Naive thymus-derived CD4-positive, alpha-beta T cell (primary cell): ENCODE results near the gene MAT2B. TPM values are rescaled to one million over a fixed set of nuclear protein-coding genes. Genes with fewer than 3 reads are reported as not detected.
A peak's percentile ranks its signal among the peaks of the same experiment; 100 is the strongest.

Source experiments
- ATAC-seq: fragments of 150-1000 bp; cut with Tn5 transposase; 2 replicates; pipeline ENCODE4 v1.10.0; 2021; ENCODE audit warnings: mild to moderate bottlenecking, moderate library complexity
- CTCF ChIA-PET: fragments of 350-600 bp; sonication (Branson Sonifier 250); formaldehyde crosslinking; loops from one replicate; lab custom pipeline; 2021; ENCODE audit warnings: antibody characterized with exemption; lab: Charles Lee
- POLR2A ChIA-PET: fragments of 350-600 bp; sonication (Branson Sonifier 250); formaldehyde crosslinking; loops from one replicate; lab custom pipeline; 2021; ENCODE audit warnings: antibody characterized with exemption, inconsistent platforms; lab: Charles Lee
- DNase-seq, 9 donors: peaks; one replicate each; pipeline versions ENCODE4 v3.0.0 to v3.0.0-alpha.2; 2020 to 2022; ENCODE audit warnings: mixed read lengths in 1 of 9
- H3K27ac ChIP-seq: one replicate; pipeline ENCODE4 v1.7.0; 2013; ENCODE audit warnings: mild to moderate bottlenecking, low read depth, low read length, moderate library complexity
- H3K27me3 ChIP-seq, 2 donors: one replicate each; pipeline ENCODE4 v1.7.0; 2013; ENCODE audit warnings: low read length in 2 of 2, mild to moderate bottlenecking in 2 of 2, moderate library complexity in 2 of 2; ENCODE audit not compliant: control insufficient read depth in 2 of 2, insufficient read depth in 2 of 2
- H3K36me3 ChIP-seq, 3 experiments: 1 replicate in 2 of 3; 2 replicates in 1 of 3; pipeline ENCODE4 v1.7.0; 2013; ENCODE audit warnings: low read length in 3 of 3, mild to moderate bottlenecking in 3 of 3, moderate library complexity in 1 of 3; ENCODE audit not compliant: insufficient read depth in 3 of 3, control insufficient read depth in 2 of 3
- H3K4me1 ChIP-seq, 2 donors: one replicate each; pipeline ENCODE4 v1.7.0; 2013; ENCODE audit warnings: low read length in 2 of 2, mild to moderate bottlenecking in 2 of 2, moderate library complexity in 1 of 2; ENCODE audit not compliant: control insufficient read depth in 2 of 2, insufficient read depth in 2 of 2
- H3K4me3 ChIP-seq: 2 replicates; pipeline ENCODE4 v1.7.0; 2013; ENCODE audit warnings: mild to moderate bottlenecking, low read length
- H3K9me3 ChIP-seq, 3 experiments: 1 replicate in 2 of 3; 2 replicates in 1 of 3; pipeline ENCODE4 v1.7.0; 2013; ENCODE audit warnings: low read length in 3 of 3; ENCODE audit not compliant: control insufficient read depth in 2 of 3
- H3K27ac Mint-ChIP-seq, 9 donors: one replicate each; pipeline ENCODE4 v1.8.0; 2020 to 2022; ENCODE audit warnings: mixed read lengths in 9 of 9, mild to moderate bottlenecking in 8 of 9, moderate library complexity in 5 of 9, inconsistent platforms in 2 of 9
- H3K27me3 Mint-ChIP-seq, 5 donors: one replicate each; pipeline ENCODE4 v1.8.0; 2021 to 2022; ENCODE audit warnings: mixed read lengths in 5 of 5, mild to moderate bottlenecking in 1 of 5
- H3K36me3 Mint-ChIP-seq, 5 donors: one replicate each; pipeline ENCODE4 v1.8.0; 2020 to 2022; ENCODE audit warnings: mixed read lengths in 5 of 5, mild to moderate bottlenecking in 3 of 5, inconsistent platforms in 1 of 5
- H3K4me1 Mint-ChIP-seq, 7 donors: one replicate each; pipeline ENCODE4 v1.8.0; 2020 to 2022; ENCODE audit warnings: mixed read lengths in 7 of 7, mild to moderate bottlenecking in 3 of 7, inconsistent platforms in 1 of 7
- H3K4me3 Mint-ChIP-seq, 10 donors: one replicate each; pipeline ENCODE4 v1.8.0; 2020 to 2022; ENCODE audit warnings: mild to moderate bottlenecking in 10 of 10, mixed read lengths in 10 of 10, moderate library complexity in 6 of 10, inconsistent platforms in 2 of 10
- H3K9me3 Mint-ChIP-seq, 11 donors: one replicate each; pipeline ENCODE4 v1.8.0; 2020 to 2022; ENCODE audit warnings: mixed read lengths in 11 of 11, mild to moderate bottlenecking in 4 of 11, inconsistent platforms in 1 of 11, moderate library complexity in 1 of 11
- intact Hi-C, 2 donors: fragments of 100-400 bp; cut with micrococcal nuclease; formaldehyde crosslinking; loops; one replicate each; pipeline ENCODE4 v1.15.1; 2023
- polyA plus RNA-seq, 2 donors: library from polyadenylated mRNA; unstranded; fragments of 300-500 nt; fragmentation: Illumina TruSeq; gene quantifications; one replicate each; pipeline ENCODE4 v1.2.3, GENCODE V29; 2021
- total RNA-seq, 6 experiments: library from RNA in 5 of 6; stranded (reverse) in 5 of 6; gene quantifications; 1 replicate in 5 of 6; 2 replicates in 1 of 6; pipeline ENCODE4 v1.2.3 and lab custom pipeline; 2021 to 2026

MAT2B gene
- total and polyA plus RNA-seq, 7 experiments from 2014 or later, result 47.7 to 322 (median 126) TPM

- peaks cover under 1% of the 10 kb centered on the region in 2 donors for H3K4me1 ChIP-seq
- ChIA-PET POLR2A (interaction anchor here (1.0 kb wide), 1 partner anchor 38 kb away, joined by 5 read pairs; the partner anchor contains the start of gene NUDCD2), CTCF (no interaction called here)
- H3K27ac ChIP-seq, result no peak overlapping the region
- intact Hi-C loops, result no loop called here
- peaks cover 0 to 3% (median under 1%) of the 10 kb centered on the region in 7 donors for H3K4me1 Mint-ChIP-seq
- H3K9me3 ChIP-seq, result no peaks in the 10 kb centered on the region
- peaks cover 0 to 5% (median 0%) of the 10 kb centered on the region in 5 donors for H3K36me3 Mint-ChIP-seq
- H3K27me3 Mint-ChIP-seq, result no peaks in the 10 kb centered on the region
- H3K9me3 Mint-ChIP-seq, result no peaks in the 10 kb centered on the region
- no peak overlapping the region for H3K4me3 Mint-ChIP-seq
- DNase-seq (no peak), ATAC-seq (no peak)
- no peaks in the 10 kb centered on the region for H3K27me3 ChIP-seq
- H3K4me3 ChIP-seq, result no peak overlapping the region
- peak overlapping the region in 1 of 9 donors; percentile 51 for H3K27ac Mint-ChIP-seq
- no peaks in the 10 kb centered on the region for H3K36me3 ChIP-seq
These were observed 8.1 kb upstream of the MAT2B start for GRCh38 chr5:163497315-163497714.

- peaks cover 5 to 6% of the 10 kb centered on the region in 2 donors for H3K4me1 ChIP-seq
- no peak overlapping the region for H3K27ac ChIP-seq
- Mint-ChIP-seq H3K9me3 (no peaks in the 10 kb centered on the region), H3K36me3 (peaks cover 0 to 4% (median 0%) of the 10 kb centered on the region in 5 donors), H3K4me3 (no peak overlapping the region), H3K27ac (no peak overlapping the region), H3K4me1 (peaks cover 4 to 15% (median 10%) of the 10 kb centered on the region in 7 donors), H3K27me3 (no peaks in the 10 kb centered on the region)
- no peaks in the 10 kb centered on the region for H3K9me3 ChIP-seq
- ChIA-PET CTCF (interaction anchor here (0.6 to 1.5 kb wide), 3 partner anchors 10 to 50 kb away, joined by 3 to 5 read pairs (median 4); no protein-coding TSS in a partner anchor), POLR2A (interaction anchor here (0.6 to 2.1 kb wide), 2 partner anchors 31 to 38 kb away, joined by 3 to 9 read pairs; partner anchors contain the start of genes HMMR and NUDCD2)
- no peaks in the 10 kb centered on the region for H3K27me3 ChIP-seq
- ATAC-seq, result no peak
- no peak overlapping the region for H3K4me3 ChIP-seq
- intact Hi-C loops, result no loop called here
- no peaks in the 10 kb centered on the region for H3K36me3 ChIP-seq
- DNase-seq, result no peak
These were observed 6.5 kb upstream of the MAT2B start for GRCh38 chr5:163498886-163499285.

GRCh38 chr5:163502521-163502920, 2.9 kb upstream of the MAT2B start:
- Histone ChIP-seq H3K27me3 (no peaks in the 10 kb centered on the region), H3K27ac (peak overlapping the region; percentile 93), H3K4me1 (peaks cover 9% of the 10 kb centered on the region in 2 donors), H3K36me3 (no peaks in the 10 kb centered on the region), H3K9me3 (no peaks in the 10 kb centered on the region), H3K4me3 (peak overlapping the region; percentile 85)
- POLR2A ChIA-PET, result interaction anchor here (0.6 to 9.6 kb wide), 6 partner anchors 11 to 65 kb away, joined by 3 to 238 read pairs (median 5); partner anchors contain the start of genes CCNG1, HMMR and NUDCD2
- CTCF ChIA-PET, result interaction anchor here (0.7 to 2.8 kb wide), 8 partner anchors 13 to 95 kb away, joined by 3 to 20 read pairs (median 4); partner anchors contain the start of genes CCNG1, HMMR and NUDCD2
- Mint-ChIP-seq H3K27ac (peak overlapping the region; percentile 86 to 100 (median 99)), H3K27me3 (peaks cover 0 to 6% (median 0%) of the 10 kb centered on the region in 5 donors), H3K9me3 (no peaks in the 10 kb centered on the region), H3K4me3 (peak overlapping the region; percentile 84 to 99 (median 98)), H3K36me3 (peaks cover 0 to 6% (median 0%) of the 10 kb centered on the region in 5 donors), H3K4me1 (peaks cover 7 to 28% (median 20%) of the 10 kb centered on the region in 7 donors)
- no peak for ATAC-seq
- intact Hi-C loops, result no loop called here
- no peak for DNase-seq

- peaks cover 0 to 6% (median 0%) of the 10 kb centered on the region in 5 donors for H3K36me3 Mint-ChIP-seq
- Histone ChIP-seq H3K36me3 (no peaks in the 10 kb centered on the region), H3K4me3 (peak overlapping the region; percentile 85), H3K4me1 (peaks cover 17 to 18% of the 10 kb centered on the region in 2 donors), H3K27ac (peak overlapping the region; percentile 93), H3K27me3 (no peaks in the 10 kb centered on the region), H3K9me3 (no peaks in the 10 kb centered on the region)
- ATAC-seq (no peak), DNase-seq (peak in 8 of 9 donors; percentile 20 to 51 (median 38))
- peaks cover 13 to 36% (median 27%) of the 10 kb centered on the region in 7 donors for H3K4me1 Mint-ChIP-seq
- no peaks in the 10 kb centered on the region for H3K9me3 Mint-ChIP-seq
- intact Hi-C loops, result loop anchor here (1.0 kb wide), 2 partner anchors 14 to 30 kb away; no protein-coding TSS in a partner anchor
- ChIA-PET CTCF (interaction anchor here (0.7 to 2.8 kb wide), 9 partner anchors 14 to 95 kb away, joined by 3 to 20 read pairs (median 4); partner anchors contain the start of genes CCNG1, HMMR and NUDCD2), POLR2A (interaction anchor here (0.6 to 9.6 kb wide), 6 partner anchors 12 to 66 kb away, joined by 3 to 238 read pairs (median 5); partner anchors contain the start of genes CCNG1, HMMR and NUDCD2)
- H3K27ac Mint-ChIP-seq, result peak overlapping the region; percentile 97 to 100 (median 99)
- peak overlapping the region; percentile 84 to 99 (median 98) for H3K4me3 Mint-ChIP-seq
- H3K27me3 Mint-ChIP-seq, result peaks cover 0 to 6% (median 0%) of the 10 kb centered on the region in 5 donors
These were observed 2.0 kb upstream of the MAT2B start for GRCh38 chr5:163503106-163504078.

DNA sequence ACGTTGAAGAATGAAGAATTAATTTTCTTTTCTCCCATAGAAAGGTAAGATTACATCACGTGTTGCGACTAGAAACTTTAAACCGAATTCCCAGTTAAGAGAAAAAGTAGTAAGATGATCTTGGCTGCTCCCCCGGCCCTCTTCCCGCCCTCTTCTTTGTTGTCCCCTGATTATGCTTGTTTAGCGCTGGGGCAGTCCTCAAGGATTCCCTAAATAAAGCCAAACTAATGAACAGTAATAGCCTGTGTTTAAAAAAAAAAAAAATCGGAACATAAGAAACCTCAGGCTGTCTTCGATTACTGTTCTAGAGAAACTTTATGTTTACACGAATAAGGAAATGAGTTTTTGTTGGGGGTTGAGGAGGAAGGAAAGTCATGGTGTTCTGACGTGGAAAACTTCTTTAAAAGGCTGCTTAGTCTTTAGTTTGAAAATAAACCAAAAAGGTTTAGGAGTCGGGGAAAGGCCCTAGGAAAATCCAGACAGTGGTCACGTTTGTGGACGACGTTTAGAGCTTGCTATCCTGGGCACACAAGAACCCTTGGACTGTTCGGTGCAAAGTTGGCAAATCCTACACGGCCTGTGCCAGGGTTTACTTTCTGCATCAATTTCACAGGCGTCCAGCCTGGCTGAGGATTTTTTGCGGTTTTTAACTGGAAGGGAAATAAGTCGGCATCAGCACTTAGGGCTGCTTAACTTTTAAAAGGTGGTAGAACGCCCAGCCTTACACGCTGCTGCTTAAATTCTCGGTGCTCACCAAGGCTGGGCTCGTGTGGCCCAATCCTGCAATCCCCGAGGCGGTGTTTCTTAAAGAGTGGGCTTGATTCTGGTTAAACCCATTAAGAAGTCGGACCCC, 1.1 kb upstream of the MAT2B start:
- H3K36me3 ChIP-seq, result no peaks in the 10 kb centered on the region
- POLR2A ChIA-PET, result interaction anchor here (0.7 to 9.6 kb wide), 12 partner anchors 13 to 67 kb away, joined by 3 to 238 read pairs (median 8); partner anchors contain the start of genes CCNG1, HMMR and NUDCD2

More for the DNA sequence above, 1.1 kb upstream of the MAT2B start:
- ATAC-seq, result no peak
- Histone ChIP-seq H3K27me3 (no peaks in the 10 kb centered on the region), H3K4me1 (peaks cover 22 to 25% of the 10 kb centered on the region in 2 donors), H3K9me3 (no peaks in the 10 kb centered on the region), H3K4me3 (peak overlapping the region; percentile 85), H3K27ac (peak overlapping the region; percentile 93)
- Mint-ChIP-seq H3K27ac (peak overlapping the region; percentile 97 to 100 (median 99)), H3K9me3 (no peaks in the 10 kb centered on the region), H3K36me3 (peaks cover 0 to 6% (median 4%) of the 10 kb centered on the region in 5 donors), H3K4me1 (peaks cover 21 to 45% (median 36%) of the 10 kb centered on the region in 7 donors), H3K27me3 (peaks cover 0 to 6% (median 0%) of the 10 kb centered on the region in 5 donors), H3K4me3 (peak overlapping the region; percentile 84 to 99 (median 98))
- peak in 8 of 9 donors; percentile 13 to 44 (median 31) for DNase-seq
- intact Hi-C loops, result no loop called here
- CTCF ChIA-PET, result interaction anchor here (0.6 to 2.1 kb wide), 4 partner anchors 30 to 50 kb away, joined by 3 to 6 read pairs (median 4); no protein-coding TSS in a partner anchor
